ENCODE measurements around the gene ZBTB7C.

ZBTB7C gene

GRCh38 chr18:48320639-48320945 is 88.6 kb downstream of the ZBTB7C start:
- DNase-seq: no peak

GRCh38 chr18:48319801-48320638 is 89.2 kb downstream of the ZBTB7C start:
- DNase-seq: no peak

GRCh38 chr18:48318436-48318835 is 90.7 kb downstream of the ZBTB7C start:
- no peak for DNase-seq

GRCh38 chr18:48317781-48318381 is 91.3 kb downstream of the ZBTB7C start:
- no peak for DNase-seq

- no peak for DNase-seq
These were observed 93.0 kb downstream of the ZBTB7C start for GRCh38 chr18:48316177-48316576.

GRCh38 chr18:48314690-48315089 is 94.5 kb downstream of the ZBTB7C start:
- DNase-seq: no peak

- DNase-seq: no peak
These were observed 95.4 kb downstream of the ZBTB7C start for GRCh38 chr18:48313792-48314191.

- no peak for DNase-seq
These were observed 97.1 kb downstream of the ZBTB7C start for GRCh38 chr18:48312066-48312465.

GRCh38 chr18:48310999-48311398 is 98.2 kb downstream of the ZBTB7C start:
- DNase-seq: no peak

GRCh38 chr18:48310353-48310752 is 98.8 kb downstream of the ZBTB7C start:
- DNase-seq: no peak

GRCh38 chr18:48308755-48309575 is 100.2 kb downstream of the ZBTB7C start:
- no peak for DNase-seq

- DNase-seq: no peak
These were observed 101.1 kb downstream of the ZBTB7C start for GRCh38 chr18:48308027-48308635.

GRCh38 chr18:48306838-48307237 is 102.3 kb downstream of the ZBTB7C start:
- DNase-seq: no peak

- no peak for DNase-seq
These were observed 104.1 kb downstream of the ZBTB7C start for GRCh38 chr18:48304906-48305693.

- no peak for DNase-seq
These were observed 105.3 kb downstream of the ZBTB7C start for GRCh38 chr18:48303883-48304282.

GRCh38 chr18:48302736-48303135 is 106.4 kb downstream of the ZBTB7C start:
- DNase-seq: no peak

GRCh38 chr18:48300463-48300961 is 108.7 kb downstream of the ZBTB7C start:
- no peak for DNase-seq

- no peak for DNase-seq
These were observed 112.0 kb downstream of the ZBTB7C start for GRCh38 chr18:48297139-48297538.

- peak; percentile 8 for DNase-seq
These were observed 112.6 kb downstream of the ZBTB7C start for GRCh38 chr18:48296581-48296980.

GRCh38 chr18:48295586-48296311 is 113.4 kb downstream of the ZBTB7C start:
- DNase-seq: peak; percentile 25

GRCh38 chr18:48294899-48295585 is 114.1 kb downstream of the ZBTB7C start:
- DNase-seq: peak; percentile 20

All from activated CD8-positive, alpha-beta memory T cell treated with anti-CD3 and anti-CD28 coated beads, Interleukin-2, amount 50 U/mL, for 48 hours (primary cell).